HepG2 (cell line): ENCODE data around the gene ASL. TPM values are rescaled to one million over a fixed set of nuclear protein-coding genes. Genes with fewer than 3 reads are reported as not detected.

Source experiments
- CBX2 ChIP-seq, 2 experiments: fragments of 200-600 bp in 1 of 2; sonication (generic); formaldehyde crosslinking in 1 of 2; IDR thresholded peaks; 2 replicates each; pipeline versions ENCODE4 v1.7.0 to v1.8.1; 2018 to 2022; ENCODE audit warnings: low read depth in 2 of 2, low read length in 1 of 2, mild to moderate bottlenecking in 1 of 2, missing genetic modification reagents in 1 of 2
- HNRNPLL ChIP-seq: fragments of 200-400 bp; formaldehyde crosslinking; IDR thresholded peaks from 2 replicates; pipeline ENCODE4 v1.6.1; 2017; ENCODE audit warnings: mild to moderate bottlenecking, low read depth, low read length; ENCODE audit not compliant: poor library complexity, severe bottlenecking
- TBP ChIP-seq: sonication (generic); formaldehyde crosslinking; IDR thresholded peaks from 2 replicates; pipeline ENCODE4 v1.5.0; 2020; ENCODE audit warnings: missing genetic modification reagents
- ZNF33B ChIP-seq: sonication (generic); formaldehyde crosslinking; IDR thresholded peaks from 2 replicates; pipeline ENCODE4 v1.5.1; 2020; ENCODE audit warnings: mild to moderate bottlenecking, missing genetic modification reagents
- ZNF432 ChIP-seq: sonication (generic); formaldehyde crosslinking; IDR thresholded peaks from 2 replicates; pipeline ENCODE4 v1.5.0; 2020; ENCODE audit warnings: missing genetic modification reagents, mild to moderate bottlenecking, borderline replicate concordance
- ZSCAN20 ChIP-seq: sonication (generic); formaldehyde crosslinking; IDR thresholded peaks from 2 replicates; pipeline ENCODE4 v1.4.0; 2020; ENCODE audit warnings: missing genetic modification reagents, mild to moderate bottlenecking, borderline replicate concordance
- polyA plus RNA-seq, 8 experiments: library from polyadenylated mRNA; depleted of rRNA in 3 of 8; stranded (reverse) in 7 of 8; unstranded in 1 of 8; fragments of >200 nt; fragmentation: Illumina TruSeq in 4 of 8; extraction: Trizol in 4 of 8; gene quantifications; 2 replicates each; pipeline versions ENCODE4 v1.2.1 to v1.2.3, GENCODE V29; 2011 to 2016; ENCODE audit warnings: low read depth in 4 of 8, missing spikeins in 1 of 8, mixed read lengths in 1 of 8; ENCODE audit not compliant: insufficient read depth in 1 of 8
- total RNA-seq, 5 experiments: library from RNA; depleted of rRNA; stranded (reverse); fragments of >200 nt; fragmentation: Illumina TruSeq; extraction: Trizol; gene quantifications; 2 replicates each; pipeline ENCODE4 v1.2.3, GENCODE V29; 2016; ENCODE audit warnings: low read depth in 1 of 5
- TF ChIP-seq, protein P1 (sequence below): sonication (generic); formaldehyde crosslinking; IDR thresholded peaks from 2 replicates; pipeline ENCODE4 v1.5.0; 2020; ENCODE audit warnings: mild to moderate bottlenecking, missing genetic modification reagents, borderline replicate concordance
- TF ChIP-seq, protein P2 (sequence below): sonication (generic); formaldehyde crosslinking; IDR thresholded peaks from 2 replicates; pipeline ENCODE4 v1.4.0; 2020; ENCODE audit warnings: missing genetic modification reagents
- TF ChIP-seq, protein P3 (sequence below): sonication (generic); formaldehyde crosslinking; IDR thresholded peaks from 2 replicates; pipeline ENCODE4 v1.4.0; 2020; ENCODE audit warnings: missing genetic modification reagents, borderline replicate concordance
- TF ChIP-seq, protein P4 (sequence below): sonication (generic); formaldehyde crosslinking; IDR thresholded peaks from 2 replicates; pipeline ENCODE4 v1.5.1; 2020; ENCODE audit warnings: missing genetic modification reagents, mild to moderate bottlenecking, borderline replicate concordance
- TF ChIP-seq, protein P5 (sequence below): sonication (generic); formaldehyde crosslinking; conservative IDR thresholded peaks from 2 replicates; pipeline ENCODE4 v1.4.0; 2020; ENCODE audit warnings: mild to moderate bottlenecking, missing genetic modification reagents, moderate library complexity
- TF ChIP-seq, protein P6 (sequence below): sonication (generic); formaldehyde crosslinking; IDR thresholded peaks from 2 replicates; pipeline ENCODE4 v1.8.0; 2022; ENCODE audit warnings: mild to moderate bottlenecking, missing genetic modification reagents, moderate library complexity

Gene ASL
- total and polyA plus RNA-seq, 2 of the 13 experiments (the other 11 are each of a cell fraction or from before 2014, with no cell fraction given): 71.4 to 96.5 TPM

DNA sequence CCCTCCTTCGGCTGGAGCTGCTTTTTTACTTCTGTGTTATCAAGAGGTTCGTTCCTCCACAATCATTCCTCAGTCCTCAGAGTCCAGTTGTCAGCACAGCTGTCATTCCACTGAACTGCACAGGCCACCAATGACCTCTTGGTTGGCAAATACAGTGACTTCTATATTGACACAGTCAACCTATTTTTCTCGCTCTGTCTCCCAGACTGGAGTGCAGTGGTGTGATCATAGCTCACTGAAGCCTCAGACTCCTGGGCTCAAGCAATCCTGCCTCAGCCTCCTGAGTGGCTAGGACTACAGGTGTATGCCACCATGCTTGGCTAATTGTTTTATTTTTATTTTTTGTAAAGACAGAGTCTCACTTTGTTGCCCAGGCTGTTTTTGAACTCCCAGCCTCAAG lies 66.7 kb downstream of the ASL start (continued):
- TF ChIP-seq, protein P1, sequence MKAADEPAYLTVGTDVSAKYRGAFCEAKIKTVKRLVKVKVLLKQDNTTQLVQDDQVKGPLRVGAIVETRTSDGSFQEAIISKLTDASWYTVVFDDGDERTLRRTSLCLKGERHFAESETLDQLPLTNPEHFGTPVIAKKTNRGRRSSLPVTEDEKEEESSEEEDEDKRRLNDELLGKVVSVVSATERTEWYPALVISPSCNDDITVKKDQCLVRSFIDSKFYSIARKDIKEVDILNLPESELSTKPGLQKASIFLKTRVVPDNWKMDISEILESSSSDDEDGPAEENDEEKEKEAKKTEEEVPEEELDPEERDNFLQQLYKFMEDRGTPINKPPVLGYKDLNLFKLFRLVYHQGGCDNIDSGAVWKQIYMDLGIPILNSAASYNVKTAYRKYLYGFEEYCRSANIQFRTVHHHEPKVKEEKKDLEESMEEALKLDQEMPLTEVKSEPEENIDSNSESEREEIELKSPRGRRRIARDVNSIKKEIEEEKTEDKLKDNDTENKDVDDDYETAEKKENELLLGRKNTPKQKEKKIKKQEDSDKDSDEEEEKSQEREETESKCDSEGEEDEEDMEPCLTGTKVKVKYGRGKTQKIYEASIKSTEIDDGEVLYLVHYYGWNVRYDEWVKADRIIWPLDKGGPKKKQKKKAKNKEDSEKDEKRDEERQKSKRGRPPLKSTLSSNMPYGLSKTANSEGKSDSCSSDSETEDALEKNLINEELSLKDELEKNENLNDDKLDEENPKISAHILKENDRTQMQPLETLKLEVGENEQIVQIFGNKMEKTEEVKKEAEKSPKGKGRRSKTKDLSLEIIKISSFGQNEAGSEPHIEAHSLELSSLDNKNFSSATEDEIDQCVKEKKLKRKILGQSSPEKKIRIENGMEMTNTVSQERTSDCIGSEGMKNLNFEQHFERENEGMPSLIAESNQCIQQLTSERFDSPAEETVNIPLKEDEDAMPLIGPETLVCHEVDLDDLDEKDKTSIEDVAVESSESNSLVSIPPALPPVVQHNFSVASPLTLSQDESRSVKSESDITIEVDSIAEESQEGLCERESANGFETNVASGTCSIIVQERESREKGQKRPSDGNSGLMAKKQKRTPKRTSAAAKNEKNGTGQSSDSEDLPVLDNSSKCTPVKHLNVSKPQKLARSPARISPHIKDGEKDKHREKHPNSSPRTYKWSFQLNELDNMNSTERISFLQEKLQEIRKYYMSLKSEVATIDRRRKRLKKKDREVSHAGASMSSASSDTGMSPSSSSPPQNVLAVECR: peak; percentile 68; the same call in 1 of the 2 replicates
- no peak for TF ChIP-seq TBP
- TF ChIP-seq, protein P2, sequence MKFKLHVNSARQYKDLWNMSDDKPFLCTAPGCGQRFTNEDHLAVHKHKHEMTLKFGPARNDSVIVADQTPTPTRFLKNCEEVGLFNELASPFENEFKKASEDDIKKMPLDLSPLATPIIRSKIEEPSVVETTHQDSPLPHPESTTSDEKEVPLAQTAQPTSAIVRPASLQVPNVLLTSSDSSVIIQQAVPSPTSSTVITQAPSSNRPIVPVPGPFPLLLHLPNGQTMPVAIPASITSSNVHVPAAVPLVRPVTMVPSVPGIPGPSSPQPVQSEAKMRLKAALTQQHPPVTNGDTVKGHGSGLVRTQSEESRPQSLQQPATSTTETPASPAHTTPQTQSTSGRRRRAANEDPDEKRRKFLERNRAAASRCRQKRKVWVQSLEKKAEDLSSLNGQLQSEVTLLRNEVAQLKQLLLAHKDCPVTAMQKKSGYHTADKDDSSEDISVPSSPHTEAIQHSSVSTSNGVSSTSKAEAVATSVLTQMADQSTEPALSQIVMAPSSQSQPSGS (CRISPR knock-in tag): peak; percentile 36; the same call in 1 of the 2 replicates
- TF ChIP-seq, protein P3, sequence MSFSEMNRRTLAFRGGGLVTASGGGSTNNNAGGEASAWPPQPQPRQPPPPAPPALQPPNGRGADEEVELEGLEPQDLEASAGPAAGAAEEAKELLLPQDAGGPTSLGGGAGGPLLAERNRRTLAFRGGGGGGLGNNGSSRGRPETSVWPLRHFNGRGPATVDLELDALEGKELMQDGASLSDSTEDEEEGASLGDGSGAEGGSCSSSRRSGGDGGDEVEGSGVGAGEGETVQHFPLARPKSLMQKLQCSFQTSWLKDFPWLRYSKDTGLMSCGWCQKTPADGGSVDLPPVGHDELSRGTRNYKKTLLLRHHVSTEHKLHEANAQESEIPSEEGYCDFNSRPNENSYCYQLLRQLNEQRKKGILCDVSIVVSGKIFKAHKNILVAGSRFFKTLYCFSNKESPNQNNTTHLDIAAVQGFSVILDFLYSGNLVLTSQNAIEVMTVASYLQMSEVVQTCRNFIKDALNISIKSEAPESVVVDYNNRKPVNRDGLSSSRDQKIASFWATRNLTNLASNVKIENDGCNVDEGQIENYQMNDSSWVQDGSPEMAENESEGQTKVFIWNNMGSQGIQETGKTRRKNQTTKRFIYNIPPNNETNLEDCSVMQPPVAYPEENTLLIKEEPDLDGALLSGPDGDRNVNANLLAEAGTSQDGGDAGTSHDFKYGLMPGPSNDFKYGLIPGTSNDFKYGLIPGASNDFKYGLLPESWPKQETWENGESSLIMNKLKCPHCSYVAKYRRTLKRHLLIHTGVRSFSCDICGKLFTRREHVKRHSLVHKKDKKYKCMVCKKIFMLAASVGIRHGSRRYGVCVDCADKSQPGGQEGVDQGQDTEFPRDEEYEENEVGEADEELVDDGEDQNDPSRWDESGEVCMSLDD: no peak
- TF ChIP-seq HNRNPLL: no peak
- TF ChIP-seq, protein P4, sequence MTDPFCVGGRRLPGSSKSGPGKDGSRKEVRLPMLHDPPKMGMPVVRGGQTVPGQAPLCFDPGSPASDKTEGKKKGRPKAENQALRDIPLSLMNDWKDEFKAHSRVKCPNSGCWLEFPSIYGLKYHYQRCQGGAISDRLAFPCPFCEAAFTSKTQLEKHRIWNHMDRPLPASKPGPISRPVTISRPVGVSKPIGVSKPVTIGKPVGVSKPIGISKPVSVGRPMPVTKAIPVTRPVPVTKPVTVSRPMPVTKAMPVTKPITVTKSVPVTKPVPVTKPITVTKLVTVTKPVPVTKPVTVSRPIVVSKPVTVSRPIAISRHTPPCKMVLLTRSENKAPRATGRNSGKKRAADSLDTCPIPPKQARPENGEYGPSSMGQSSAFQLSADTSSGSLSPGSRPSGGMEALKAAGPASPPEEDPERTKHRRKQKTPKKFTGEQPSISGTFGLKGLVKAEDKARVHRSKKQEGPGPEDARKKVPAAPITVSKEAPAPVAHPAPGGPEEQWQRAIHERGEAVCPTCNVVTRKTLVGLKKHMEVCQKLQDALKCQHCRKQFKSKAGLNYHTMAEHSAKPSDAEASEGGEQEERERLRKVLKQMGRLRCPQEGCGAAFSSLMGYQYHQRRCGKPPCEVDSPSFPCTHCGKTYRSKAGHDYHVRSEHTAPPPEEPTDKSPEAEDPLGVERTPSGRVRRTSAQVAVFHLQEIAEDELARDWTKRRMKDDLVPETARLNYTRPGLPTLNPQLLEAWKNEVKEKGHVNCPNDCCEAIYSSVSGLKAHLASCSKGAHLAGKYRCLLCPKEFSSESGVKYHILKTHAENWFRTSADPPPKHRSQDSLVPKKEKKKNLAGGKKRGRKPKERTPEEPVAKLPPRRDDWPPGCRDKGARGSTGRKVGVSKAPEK (CRISPR knock-in tag): peak; percentile 53; the same call in 1 of the 2 replicates
- TF ChIP-seq, protein P5, sequence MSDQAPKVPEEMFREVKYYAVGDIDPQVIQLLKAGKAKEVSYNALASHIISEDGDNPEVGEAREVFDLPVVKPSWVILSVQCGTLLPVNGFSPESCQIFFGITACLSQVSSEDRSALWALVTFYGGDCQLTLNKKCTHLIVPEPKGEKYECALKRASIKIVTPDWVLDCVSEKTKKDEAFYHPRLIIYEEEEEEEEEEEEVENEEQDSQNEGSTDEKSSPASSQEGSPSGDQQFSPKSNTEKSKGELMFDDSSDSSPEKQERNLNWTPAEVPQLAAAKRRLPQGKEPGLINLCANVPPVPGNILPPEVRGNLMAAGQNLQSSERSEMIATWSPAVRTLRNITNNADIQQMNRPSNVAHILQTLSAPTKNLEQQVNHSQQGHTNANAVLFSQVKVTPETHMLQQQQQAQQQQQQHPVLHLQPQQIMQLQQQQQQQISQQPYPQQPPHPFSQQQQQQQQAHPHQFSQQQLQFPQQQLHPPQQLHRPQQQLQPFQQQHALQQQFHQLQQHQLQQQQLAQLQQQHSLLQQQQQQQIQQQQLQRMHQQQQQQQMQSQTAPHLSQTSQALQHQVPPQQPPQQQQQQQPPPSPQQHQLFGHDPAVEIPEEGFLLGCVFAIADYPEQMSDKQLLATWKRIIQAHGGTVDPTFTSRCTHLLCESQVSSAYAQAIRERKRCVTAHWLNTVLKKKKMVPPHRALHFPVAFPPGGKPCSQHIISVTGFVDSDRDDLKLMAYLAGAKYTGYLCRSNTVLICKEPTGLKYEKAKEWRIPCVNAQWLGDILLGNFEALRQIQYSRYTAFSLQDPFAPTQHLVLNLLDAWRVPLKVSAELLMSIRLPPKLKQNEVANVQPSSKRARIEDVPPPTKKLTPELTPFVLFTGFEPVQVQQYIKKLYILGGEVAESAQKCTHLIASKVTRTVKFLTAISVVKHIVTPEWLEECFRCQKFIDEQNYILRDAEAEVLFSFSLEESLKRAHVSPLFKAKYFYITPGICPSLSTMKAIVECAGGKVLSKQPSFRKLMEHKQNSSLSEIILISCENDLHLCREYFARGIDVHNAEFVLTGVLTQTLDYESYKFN (CRISPR knock-in tag): peak; percentile 55; the same call in 1 of the 2 replicates
- TF ChIP-seq ZSCAN20: no peak
- TF ChIP-seq CBX2 (IDR thresholded peaks at IDR 0.05; ENCODE audit: low read depth, low read length): no peak
- no peak for TF ChIP-seq CBX2 (CRISPR knock-in tag; IDR thresholded peaks at IDR 0.05; ENCODE audit: low read depth)
- TF ChIP-seq ZNF432 (CRISPR knock-in tag): no peak
- no peak for TF ChIP-seq ZNF33B (CRISPR knock-in tag)
- TF ChIP-seq, protein P6, sequence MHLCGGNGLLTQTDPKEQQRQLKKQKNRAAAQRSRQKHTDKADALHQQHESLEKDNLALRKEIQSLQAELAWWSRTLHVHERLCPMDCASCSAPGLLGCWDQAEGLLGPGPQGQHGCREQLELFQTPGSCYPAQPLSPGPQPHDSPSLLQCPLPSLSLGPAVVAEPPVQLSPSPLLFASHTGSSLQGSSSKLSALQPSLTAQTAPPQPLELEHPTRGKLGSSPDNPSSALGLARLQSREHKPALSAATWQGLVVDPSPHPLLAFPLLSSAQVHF (CRISPR knock-in tag): no peak
